Choroid plexus epithelial cell (primary cell): ENCODE results near the gene OR10J5.
"Not testable (repeated sequence)": the region's sequence is repeated elsewhere in the genome, so short reads cannot be mapped to it uniquely, and the experiment has no call there.

Source experiments
- DNase-seq: peaks from one replicate; pipeline ENCODE4 v3.0.0-alpha.2; 2010; ENCODE audit warnings: low read depth
- H3K4me3 ChIP-seq: 2 replicates; pipeline ENCODE4 v1.5.1; 2011; ENCODE audit warnings: low read depth, mild to moderate bottlenecking, control low read depth, low read length, moderate library complexity
- CTCF ChIP-seq: conservative IDR thresholded peaks from 2 replicates; pipeline ENCODE4 v1.5.1; 2011; ENCODE audit warnings: low read depth, mild to moderate bottlenecking, control low read depth, inconsistent platforms, low read length, moderate library complexity

OR10J5 gene

GRCh38 chr1:159509440-159510228, 26.2 kb downstream of the OR10J5 start:
- no peak for TF ChIP-seq CTCF
- H3K4me3 ChIP-seq: no peak overlapping the region
- no peak for DNase-seq

GRCh38 chr1:159508951-159509350, 26.9 kb downstream of the OR10J5 start:
- no peak overlapping the region for H3K4me3 ChIP-seq
- DNase-seq: no peak
- TF ChIP-seq CTCF: no peak

- DNase-seq: no peak
- TF ChIP-seq CTCF: no peak
- no peak overlapping the region for H3K4me3 ChIP-seq
Observed at GRCh38 chr1:159505676-159506075, 30.1 kb downstream of the OR10J5 start.

- TF ChIP-seq CTCF: no peak
- no peak overlapping the region for H3K4me3 ChIP-seq
- DNase-seq: no peak
Observed at GRCh38 chr1:159501082-159501481, 34.7 kb downstream of the OR10J5 start.

GRCh38 chr1:159494513-159495210, 41.1 kb downstream of the OR10J5 start:
- not testable (repeated sequence) for DNase-seq, H3K4me3 ChIP-seq

GRCh38 chr1:159493354-159493753, 42.5 kb downstream of the OR10J5 start:
- H3K4me3 ChIP-seq: no peak overlapping the region
- DNase-seq: no peak
- no peak for TF ChIP-seq CTCF

- peak; percentile 14 for DNase-seq
- no peak overlapping the region for H3K4me3 ChIP-seq
- no peak for TF ChIP-seq CTCF
Observed at GRCh38 chr1:159492575-159493323, 43.1 kb downstream of the OR10J5 start.
